HG03460 (cell line): ENCODE data around the gene LARGE1.

Experiments used
- ATAC-seq: cut with Tn5 transposase; IDR thresholded peaks from one replicate; pipeline ENCODE4 v1.9.1; 2021; ENCODE audit not compliant: unreplicated experiment

The LARGE1 gene

GRCh38 chr22:33914131-33914530 lies 6.1 kb downstream of the LARGE1 start:
- no peak for ATAC-seq

GRCh38 chr22:33913188-33913587 lies 7.1 kb downstream of the LARGE1 start:
- no peak for ATAC-seq

- ATAC-seq, result no peak
Measured at GRCh38 chr22:33909911-33910310, 10.4 kb downstream of the LARGE1 start.

- no peak for ATAC-seq
Measured at GRCh38 chr22:33909075-33909458, 11.2 kb downstream of the LARGE1 start.

GRCh38 chr22:33908171-33909074 lies 11.9 kb downstream of the LARGE1 start:
- ATAC-seq, result no peak

GRCh38 chr22:33906954-33907353 lies 13.3 kb downstream of the LARGE1 start:
- ATAC-seq, result no peak

- no peak for ATAC-seq
Measured at GRCh38 chr22:33906475-33906874, 13.8 kb downstream of the LARGE1 start.

GRCh38 chr22:33903012-33903411 lies 17.3 kb downstream of the LARGE1 start:
- ATAC-seq, result no peak

GRCh38 chr22:33902073-33902472 lies 18.2 kb downstream of the LARGE1 start:
- no peak for ATAC-seq

- ATAC-seq, result no peak
Measured at GRCh38 chr22:33898121-33898520, 22.2 kb downstream of the LARGE1 start.

- no peak for ATAC-seq
Measured at GRCh38 chr22:33897448-33897835, 22.8 kb downstream of the LARGE1 start.

- ATAC-seq, result no peak
Measured at GRCh38 chr22:33896575-33897447, 23.5 kb downstream of the LARGE1 start.

GRCh38 chr22:33896154-33896553 lies 24.1 kb downstream of the LARGE1 start:
- no peak for ATAC-seq

GRCh38 chr22:33895444-33895843 lies 24.8 kb downstream of the LARGE1 start:
- no peak for ATAC-seq

- no peak for ATAC-seq
Measured at GRCh38 chr22:33894515-33894914, 25.8 kb downstream of the LARGE1 start.

- no peak for ATAC-seq
Measured at GRCh38 chr22:33894036-33894435, 26.2 kb downstream of the LARGE1 start.

GRCh38 chr22:33893512-33893911 lies 26.8 kb downstream of the LARGE1 start:
- no peak for ATAC-seq

GRCh38 chr22:33891992-33892391 lies 28.3 kb downstream of the LARGE1 start:
- ATAC-seq, result no peak

- ATAC-seq, result no peak
Measured at GRCh38 chr22:33891455-33891854, 28.8 kb downstream of the LARGE1 start.

GRCh38 chr22:33889748-33890147 lies 30.5 kb downstream of the LARGE1 start:
- ATAC-seq, result no peak

GRCh38 chr22:33888821-33889220 lies 31.5 kb downstream of the LARGE1 start:
- no peak for ATAC-seq

GRCh38 chr22:33887173-33887572 lies 33.1 kb downstream of the LARGE1 start:
- ATAC-seq, result no peak
